Natural killer cell (primary cell): ENCODE measurements around the gene SKAP2. TPM values are rescaled to one million over a fixed set of nuclear protein-coding genes. Genes with fewer than 3 reads are reported as not detected.
A peak's percentile ranks its signal among the peaks of the same experiment; 100 is the strongest.

Source experiments
- ATAC-seq, 3 donors: fragments of 150-1000 bp in 2 of 3; fragments of 200-7000 bp in 1 of 3; cut with Tn5 transposase; 1 replicate in 1 of 3; 2 replicates in 2 of 3; pipeline ENCODE4 v1.10.0; 2021; ENCODE audit warnings: mild to moderate bottlenecking in 2 of 3, moderate library complexity in 2 of 3
- DNase-seq, 2 donors: peaks; one replicate each; pipeline versions ENCODE4 v3.0.0 to v3.0.0-alpha.2; 2013 to 2021; ENCODE audit warnings: mixed read lengths in 1 of 2
- H3K27ac ChIP-seq: one replicate; pipeline ENCODE4 v1.5.1; 2013; ENCODE audit warnings: mild to moderate bottlenecking, low read length
- H3K27me3 ChIP-seq: one replicate; pipeline ENCODE4 v1.6.1; 2013; ENCODE audit warnings: low read length; ENCODE audit not compliant: control insufficient read depth, insufficient read depth
- H3K36me3 ChIP-seq: one replicate; pipeline ENCODE4 v1.6.1; 2013; ENCODE audit warnings: low read length; ENCODE audit not compliant: control insufficient read depth, insufficient read depth
- H3K4me1 ChIP-seq: one replicate; pipeline ENCODE4 v1.6.1; 2013; ENCODE audit warnings: low read length; ENCODE audit not compliant: control insufficient read depth, insufficient read depth
- H3K4me3 ChIP-seq: one replicate; pipeline ENCODE4 v1.5.1; 2013; ENCODE audit warnings: low read length
- H3K9me3 ChIP-seq: one replicate; pipeline ENCODE4 v1.6.1; 2013; ENCODE audit warnings: low read length; ENCODE audit not compliant: control insufficient read depth, insufficient read depth
- H3K27ac Mint-ChIP-seq, 2 donors: one replicate each; pipeline ENCODE4 v1.8.0; 2022; ENCODE audit warnings: mild to moderate bottlenecking in 2 of 2, mixed read lengths in 2 of 2, moderate library complexity in 1 of 2
- H3K27me3 Mint-ChIP-seq, 2 donors: one replicate each; pipeline ENCODE4 v1.8.0; 2022; ENCODE audit warnings: low read depth in 2 of 2, mixed read lengths in 2 of 2
- H3K36me3 Mint-ChIP-seq: one replicate; pipeline ENCODE4 v1.8.0; 2022; ENCODE audit warnings: mixed read lengths
- H3K4me1 Mint-ChIP-seq, 2 donors: one replicate each; pipeline ENCODE4 v1.8.0; 2022; ENCODE audit warnings: mixed read lengths in 2 of 2
- H3K4me3 Mint-ChIP-seq: one replicate; pipeline ENCODE4 v1.8.0; 2022; ENCODE audit warnings: mild to moderate bottlenecking, moderate library complexity, mixed read lengths
- H3K9me3 Mint-ChIP-seq, 2 donors: one replicate each; pipeline ENCODE4 v1.8.0; 2022; ENCODE audit warnings: mixed read lengths in 2 of 2
- WGBS: methylation state at CpG from one replicate; pipeline ENCODE4 v1.1.7; 2013; ENCODE audit warnings: missing lambda C conversion rate; ENCODE audit not compliant: insufficient coverage; 5-methylcytosine and 5-hydroxymethylcytosine counted together
- intact Hi-C: fragments of 100-400 bp; cut with micrococcal nuclease; formaldehyde crosslinking; loops from one replicate; pipeline ENCODE4 v1.14.2; 2022
- total RNA-seq, 4 donors: library from RNA; stranded (reverse); fragments of 120-200 nt in 1 of 4; gene quantifications; one replicate each; pipeline versions ENCODE4 v1.2.3 to v1.2.4, GENCODE V29; 2013 to 2022
- TF ChIP-seq, protein P1 (sequence below): fragments of 200-600 bp; IDR thresholded peaks from one replicate; pipeline ENCODE4 v1.8.0; 2022; ENCODE audit warnings: antibody characterized with exemption

SKAP2 gene
- total RNA-seq, 3 donors from 2014 or later (not counting 1 experiment from before 2014, with no cell fraction given), result 26.8 to 42.4 (median 35.1) TPM

DNA sequence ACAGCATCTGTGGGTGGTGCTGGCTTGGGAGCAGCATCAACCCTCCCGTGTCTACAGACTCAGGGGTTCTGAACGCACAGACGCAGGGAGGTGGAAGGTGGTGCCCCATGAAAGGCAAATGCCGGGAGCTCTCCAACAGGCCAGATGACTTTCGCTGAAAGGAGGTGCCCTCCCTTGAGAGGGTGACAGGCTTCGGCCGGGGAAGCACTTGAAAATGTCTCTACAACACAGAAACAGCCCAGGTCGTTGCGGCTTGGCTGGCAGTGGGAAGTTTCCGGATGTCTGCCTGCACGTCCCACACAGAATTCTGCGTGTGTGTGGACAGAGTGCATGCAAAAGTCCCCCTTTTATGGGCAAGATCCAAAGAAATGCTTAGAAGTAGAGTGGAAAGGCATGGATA, 239.6 kb downstream of the SKAP2 start:
- H3K9me3 Mint-ChIP-seq, result no peaks in the 10 kb centered on the region
- H3K36me3 Mint-ChIP-seq, result no peaks in the 10 kb centered on the region
- ATAC-seq, result no peak
- H3K27ac Mint-ChIP-seq, result no peak overlapping the region
- TF ChIP-seq, protein P1, sequence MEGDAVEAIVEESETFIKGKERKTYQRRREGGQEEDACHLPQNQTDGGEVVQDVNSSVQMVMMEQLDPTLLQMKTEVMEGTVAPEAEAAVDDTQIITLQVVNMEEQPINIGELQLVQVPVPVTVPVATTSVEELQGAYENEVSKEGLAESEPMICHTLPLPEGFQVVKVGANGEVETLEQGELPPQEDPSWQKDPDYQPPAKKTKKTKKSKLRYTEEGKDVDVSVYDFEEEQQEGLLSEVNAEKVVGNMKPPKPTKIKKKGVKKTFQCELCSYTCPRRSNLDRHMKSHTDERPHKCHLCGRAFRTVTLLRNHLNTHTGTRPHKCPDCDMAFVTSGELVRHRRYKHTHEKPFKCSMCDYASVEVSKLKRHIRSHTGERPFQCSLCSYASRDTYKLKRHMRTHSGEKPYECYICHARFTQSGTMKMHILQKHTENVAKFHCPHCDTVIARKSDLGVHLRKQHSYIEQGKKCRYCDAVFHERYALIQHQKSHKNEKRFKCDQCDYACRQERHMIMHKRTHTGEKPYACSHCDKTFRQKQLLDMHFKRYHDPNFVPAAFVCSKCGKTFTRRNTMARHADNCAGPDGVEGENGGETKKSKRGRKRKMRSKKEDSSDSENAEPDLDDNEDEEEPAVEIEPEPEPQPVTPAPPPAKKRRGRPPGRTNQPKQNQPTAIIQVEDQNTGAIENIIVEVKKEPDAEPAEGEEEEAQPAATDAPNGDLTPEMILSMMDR, result no peak
- Histone ChIP-seq H3K27me3 (no peaks in the 10 kb centered on the region), H3K36me3 (no peaks in the 10 kb centered on the region), H3K4me3 (no peak overlapping the region), H3K27ac (no peak overlapping the region), H3K9me3 (no peaks in the 10 kb centered on the region), H3K4me1 (no peaks in the 10 kb centered on the region)
- no peak overlapping the region for H3K4me3 Mint-ChIP-seq
- H3K27me3 Mint-ChIP-seq, result peaks cover 0 to 3% of the 10 kb centered on the region in 2 donors
- no peak for DNase-seq
- intact Hi-C loops, result no loop called here
- H3K4me1 Mint-ChIP-seq, result no peaks in the 10 kb centered on the region
- WGBS, result 93% methylated on average over 12 of the region's 12 CpGs

DNA sequence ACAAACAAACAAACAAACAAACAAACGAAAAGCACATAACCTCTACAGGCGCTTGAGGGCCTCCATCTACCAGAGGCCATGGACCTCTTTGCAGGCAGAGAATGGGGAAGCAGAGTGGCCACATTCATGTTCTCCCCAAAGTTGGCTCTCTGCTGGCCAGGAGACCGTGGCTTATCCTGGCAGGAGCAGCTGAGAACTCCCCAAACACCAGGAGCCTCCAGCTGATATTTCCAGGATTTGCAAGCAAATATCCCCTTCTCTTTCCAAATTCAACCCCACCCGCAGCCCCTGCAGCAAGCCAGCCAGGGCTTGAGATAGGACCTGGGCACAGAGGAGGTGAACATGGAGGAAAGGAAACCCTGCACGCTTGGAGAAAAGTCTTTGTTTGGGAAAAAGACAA, 240.0 kb downstream of the SKAP2 start:
- Mint-ChIP-seq H3K9me3 (no peaks in the 10 kb centered on the region), H3K36me3 (no peaks in the 10 kb centered on the region)
- TF ChIP-seq, protein P1, result no peak

GRCh38 chr7:26620352-26620751, 244.0 kb downstream of the SKAP2 start:
- no peak overlapping the region for H3K4me3 Mint-ChIP-seq
- Histone ChIP-seq H3K4me1 (no peaks in the 10 kb centered on the region), H3K36me3 (no peaks in the 10 kb centered on the region), H3K27ac (no peak overlapping the region), H3K4me3 (no peak overlapping the region), H3K27me3 (no peaks in the 10 kb centered on the region), H3K9me3 (no peaks in the 10 kb centered on the region)
- intact Hi-C loops, result no loop called here
- TF ChIP-seq, protein P1, result no peak
- H3K4me1 Mint-ChIP-seq, result no peaks in the 10 kb centered on the region
- WGBS, result 90% methylated on average over 12 of the region's 12 CpGs
- ATAC-seq (peak in 1 of 3 donors; percentile 31), DNase-seq (no peak)
- no peaks in the 10 kb centered on the region for H3K9me3 Mint-ChIP-seq
- peaks cover 0 to 3% of the 10 kb centered on the region in 2 donors for H3K27me3 Mint-ChIP-seq
- H3K36me3 Mint-ChIP-seq, result no peaks in the 10 kb centered on the region
- no peak overlapping the region for H3K27ac Mint-ChIP-seq

More for the DNA sequence above, 240.0 kb downstream of the SKAP2 start:
- Mint-ChIP-seq H3K4me3 (no peak overlapping the region), H3K4me1 (no peaks in the 10 kb centered on the region), H3K27ac (no peak overlapping the region), H3K27me3 (peaks cover 0 to 3% of the 10 kb centered on the region in 2 donors)
- 85% methylated on average over 4 of the region's 5 CpGs for WGBS
- ATAC-seq, result no peak
- Histone ChIP-seq H3K4me3 (no peak overlapping the region), H3K4me1 (no peaks in the 10 kb centered on the region), H3K27ac (no peak overlapping the region), H3K36me3 (no peaks in the 10 kb centered on the region), H3K9me3 (no peaks in the 10 kb centered on the region), H3K27me3 (no peaks in the 10 kb centered on the region)
- intact Hi-C loops, result no loop called here
- no peak for DNase-seq

DNA sequence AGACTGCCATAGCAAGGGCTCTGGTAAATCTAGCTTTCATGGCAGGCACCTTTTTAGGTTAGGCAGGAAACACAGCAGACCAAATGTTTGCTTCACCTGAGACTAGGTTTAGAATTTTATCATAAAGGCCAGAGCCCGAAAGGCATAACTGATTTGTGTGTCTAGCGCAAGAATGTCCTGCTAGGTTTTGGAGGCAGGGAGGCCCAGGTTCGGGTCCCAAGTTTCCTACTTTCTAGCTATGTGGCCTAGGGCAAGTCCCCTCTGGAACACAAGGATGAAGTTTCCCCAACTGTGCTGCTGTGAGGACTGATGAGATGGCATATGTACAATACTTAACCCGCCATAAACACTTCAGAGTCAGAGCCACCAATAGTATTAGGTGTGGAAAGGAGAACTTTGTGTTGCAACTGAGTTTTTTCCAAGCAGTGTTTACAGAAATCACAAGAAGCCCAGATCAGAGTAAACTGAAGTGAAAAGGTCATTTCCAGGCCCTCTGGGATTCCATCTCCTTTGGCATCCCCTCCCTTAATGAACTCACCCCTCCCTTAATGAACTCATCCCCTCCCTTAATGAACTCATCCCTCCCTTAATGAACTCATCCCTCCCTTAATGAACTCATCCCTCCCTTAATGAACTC, 244.9 kb downstream of the SKAP2 start:
- H3K9me3 Mint-ChIP-seq, result no peaks in the 10 kb centered on the region
- DNase-seq (no peak), ATAC-seq (no peak)
- WGBS, result 98% methylated on average over 3 of the region's 4 CpGs
- Histone ChIP-seq H3K27me3 (no peaks in the 10 kb centered on the region), H3K27ac (no peak overlapping the region), H3K36me3 (no peaks in the 10 kb centered on the region), H3K4me3 (no peak overlapping the region), H3K4me1 (no peaks in the 10 kb centered on the region), H3K9me3 (no peaks in the 10 kb centered on the region)
- TF ChIP-seq, protein P1, result no peak
- H3K4me1 Mint-ChIP-seq, result no peaks in the 10 kb centered on the region
- H3K36me3 Mint-ChIP-seq, result no peaks in the 10 kb centered on the region
- H3K4me3 Mint-ChIP-seq, result no peak overlapping the region
- H3K27ac Mint-ChIP-seq, result no peak overlapping the region
- peaks cover 0 to 3% of the 10 kb centered on the region in 2 donors for H3K27me3 Mint-ChIP-seq
- intact Hi-C loops, result no loop called here
